Middle frontal gyrus (tissue), 1 donor: ENCODE data around the gene COPG1.
A peak's percentile ranks its signal among the peaks of the same experiment; 100 is the strongest.
"Not testable (repeated sequence)": the region's sequence is repeated elsewhere in the genome, so short reads cannot be mapped to it uniquely, and the experiment has no call there.

Experiments used
- DNase-seq: peaks from one replicate; pipeline ENCODE4 v3.0.0-alpha.2; 2015; ENCODE audit warnings: low spot score; ENCODE audit errors: extremely low spot score

The COPG1 gene, protein sequence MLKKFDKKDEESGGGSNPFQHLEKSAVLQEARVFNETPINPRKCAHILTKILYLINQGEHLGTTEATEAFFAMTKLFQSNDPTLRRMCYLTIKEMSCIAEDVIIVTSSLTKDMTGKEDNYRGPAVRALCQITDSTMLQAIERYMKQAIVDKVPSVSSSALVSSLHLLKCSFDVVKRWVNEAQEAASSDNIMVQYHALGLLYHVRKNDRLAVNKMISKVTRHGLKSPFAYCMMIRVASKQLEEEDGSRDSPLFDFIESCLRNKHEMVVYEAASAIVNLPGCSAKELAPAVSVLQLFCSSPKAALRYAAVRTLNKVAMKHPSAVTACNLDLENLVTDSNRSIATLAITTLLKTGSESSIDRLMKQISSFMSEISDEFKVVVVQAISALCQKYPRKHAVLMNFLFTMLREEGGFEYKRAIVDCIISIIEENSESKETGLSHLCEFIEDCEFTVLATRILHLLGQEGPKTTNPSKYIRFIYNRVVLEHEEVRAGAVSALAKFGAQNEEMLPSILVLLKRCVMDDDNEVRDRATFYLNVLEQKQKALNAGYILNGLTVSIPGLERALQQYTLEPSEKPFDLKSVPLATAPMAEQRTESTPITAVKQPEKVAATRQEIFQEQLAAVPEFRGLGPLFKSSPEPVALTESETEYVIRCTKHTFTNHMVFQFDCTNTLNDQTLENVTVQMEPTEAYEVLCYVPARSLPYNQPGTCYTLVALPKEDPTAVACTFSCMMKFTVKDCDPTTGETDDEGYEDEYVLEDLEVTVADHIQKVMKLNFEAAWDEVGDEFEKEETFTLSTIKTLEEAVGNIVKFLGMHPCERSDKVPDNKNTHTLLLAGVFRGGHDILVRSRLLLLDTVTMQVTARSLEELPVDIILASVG

DNA sequence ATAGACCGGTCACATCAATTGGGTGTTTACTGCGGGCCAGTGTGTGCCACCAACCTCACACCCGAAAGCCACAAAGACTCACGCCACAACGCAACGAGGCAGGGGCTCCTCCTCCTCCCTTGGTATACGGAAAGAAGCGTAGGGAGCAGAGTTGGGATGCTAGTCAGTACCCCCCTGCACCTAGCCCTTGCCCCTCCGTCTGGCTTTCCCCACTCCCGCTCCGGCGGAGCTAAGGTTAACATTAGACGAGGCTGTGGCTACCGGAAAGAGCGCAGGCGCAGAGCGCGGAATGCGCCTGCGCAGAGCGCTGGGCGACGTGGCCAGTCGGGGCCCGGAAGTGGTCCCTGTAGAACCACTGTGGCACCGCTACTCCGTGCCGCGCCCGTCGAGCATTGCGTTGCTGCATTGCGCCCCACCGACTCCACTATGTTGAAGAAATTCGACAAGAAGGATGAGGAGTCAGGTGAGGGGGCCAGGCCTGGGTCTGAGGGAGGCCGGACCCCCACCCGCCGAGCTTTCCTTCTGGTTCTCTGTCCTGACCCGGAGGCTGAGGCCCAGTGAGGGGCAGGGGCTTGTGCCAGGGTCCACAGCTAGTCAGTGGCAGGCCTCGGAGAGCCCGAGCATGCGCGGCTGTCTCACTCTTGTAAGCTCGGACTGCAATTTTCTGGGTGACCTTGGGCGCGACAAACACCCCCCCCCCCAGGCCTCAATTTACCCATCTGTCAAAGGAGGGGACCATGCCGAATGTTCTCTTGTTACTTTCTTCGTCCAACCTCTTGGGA lies at the start of gene COPG1:
TSS of gene COPG1 (plus strand) at position 323 of the 782 bp plus-strand sequence. CDS start at position 427, 104 bp downstream.
- DNase-seq = peak; percentile 85

DNA sequence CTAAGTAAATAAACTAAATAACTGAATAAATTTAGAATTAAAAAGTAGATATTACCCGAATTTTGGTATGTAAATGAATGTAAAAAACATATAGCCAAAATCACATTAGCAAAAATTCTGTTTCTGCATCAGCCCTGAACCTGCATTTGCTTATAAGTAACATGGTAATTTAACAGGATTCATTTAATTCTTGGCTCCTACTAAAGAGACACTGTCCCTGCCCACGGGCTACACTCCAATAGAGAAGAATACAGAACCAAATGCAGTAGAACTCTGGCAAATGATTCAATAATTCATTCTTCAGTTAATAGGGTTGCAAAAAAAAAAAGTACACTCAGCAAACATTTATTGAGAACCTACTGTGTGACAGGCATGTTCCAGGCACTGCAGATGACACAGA lies 44.9 kb upstream of the COPG1 start:
- no peak for DNase-seq

GRCh38 chr3:129205109-129205832 lies 44.1 kb upstream of the COPG1 start:
- no peak for DNase-seq

DNA sequence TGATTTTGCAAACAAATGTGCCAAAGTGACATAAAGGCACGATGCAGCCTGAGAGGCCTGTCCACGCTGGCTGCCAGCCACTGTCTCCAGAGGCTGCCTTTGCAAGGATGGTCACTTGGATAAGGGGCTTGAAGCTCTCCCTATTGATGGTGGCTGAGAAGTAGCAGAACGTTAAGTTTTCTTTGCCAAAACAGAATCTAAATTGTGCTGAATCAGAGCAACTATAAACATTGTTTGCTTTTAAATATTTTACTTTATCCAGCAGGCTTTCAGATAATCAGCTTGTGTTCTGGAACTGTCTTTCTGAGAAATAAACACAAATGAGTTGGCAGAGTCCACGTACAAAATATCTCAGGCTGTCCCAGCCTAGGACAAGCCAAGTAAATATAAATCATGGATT lies 41.9 kb upstream of the COPG1 start:
- no peak for DNase-seq

DNA sequence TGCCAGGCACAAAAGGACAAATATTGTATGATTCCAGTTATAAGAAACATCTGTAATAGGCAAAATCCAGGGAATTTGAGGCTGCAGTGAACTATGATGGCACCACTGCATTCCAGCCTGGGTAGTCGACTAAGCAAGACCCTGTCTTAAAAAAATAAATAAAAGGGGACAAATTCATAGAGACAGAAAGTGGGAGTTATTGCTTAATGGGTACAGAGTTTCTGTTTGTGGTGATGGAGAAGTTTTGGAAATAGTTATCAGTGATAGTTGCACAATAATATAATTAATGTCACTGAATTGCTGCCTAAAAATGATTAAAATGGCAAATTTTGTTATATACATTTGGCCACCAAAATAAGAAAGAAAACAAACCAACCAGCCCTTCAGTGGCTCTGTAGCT lies 38.1 kb upstream of the COPG1 start:
- no peak for DNase-seq

DNA sequence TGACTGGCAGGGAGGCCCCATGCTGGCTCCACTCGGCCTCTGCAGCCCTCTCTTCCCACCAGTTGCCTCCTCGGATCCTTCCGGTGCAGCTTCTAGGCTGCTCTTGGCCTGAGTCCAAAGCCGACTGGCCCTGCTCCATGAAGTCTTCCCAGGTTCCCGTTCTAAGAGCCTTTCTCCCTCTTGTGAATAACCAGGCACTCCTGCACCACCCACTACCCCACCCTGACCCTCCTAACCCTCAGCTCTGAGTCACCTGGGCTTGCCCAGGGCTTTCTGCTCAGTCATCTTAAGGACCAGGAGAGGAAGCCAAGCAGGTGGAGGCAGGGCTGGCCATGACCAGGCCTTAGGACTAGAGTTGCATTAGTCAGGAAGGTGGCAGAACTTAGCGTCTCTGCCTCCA lies 37.6 kb upstream of the COPG1 start:
- no peak for DNase-seq

- no peak for DNase-seq
Measured at GRCh38 chr3:129213238-129213637, 36.2 kb upstream of the COPG1 start.

- DNase-seq = no peak
Measured at GRCh38 chr3:129218742-129219141, 30.7 kb upstream of the COPG1 start.

DNA sequence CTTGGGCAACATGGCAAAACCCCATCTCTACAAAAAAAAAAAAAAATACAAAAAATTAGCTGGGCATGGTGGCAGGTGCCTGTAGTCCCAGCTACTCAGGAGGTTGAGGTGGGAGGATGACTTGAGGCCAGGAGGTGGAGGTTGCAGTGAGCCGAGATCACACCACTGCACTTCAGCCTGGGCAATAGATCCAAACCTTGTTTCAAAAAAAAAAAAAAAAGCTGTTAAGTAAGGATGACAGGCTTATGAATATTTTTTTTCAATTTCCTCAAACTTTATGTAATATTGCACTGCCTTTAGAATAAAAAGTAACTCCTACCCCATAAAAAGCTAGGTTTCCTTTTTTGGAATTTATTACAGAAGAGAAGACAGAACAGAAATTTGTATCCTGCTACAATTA lies 25.0 kb upstream of the COPG1 start:
- not testable (repeated sequence) for DNase-seq

DNA sequence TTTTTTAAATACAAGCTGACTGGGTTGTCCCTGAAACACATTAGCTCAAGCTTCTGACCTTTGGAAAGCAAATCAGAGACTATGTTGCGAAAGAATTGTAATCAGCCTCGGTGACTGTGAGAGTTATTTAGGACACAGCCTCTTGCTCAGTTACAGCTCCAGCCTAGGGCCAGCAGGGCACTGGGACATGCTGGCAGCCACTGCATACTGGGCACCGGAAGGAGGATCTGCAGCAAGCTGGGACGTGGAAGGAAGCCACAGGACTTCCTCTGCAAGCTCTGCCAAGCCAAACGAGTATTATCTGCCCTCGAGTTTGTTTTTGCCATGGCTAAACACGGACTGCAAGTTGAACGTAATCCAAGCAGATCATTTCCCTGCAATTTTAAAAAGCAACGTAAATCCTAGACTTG lies 24.4 kb upstream of the COPG1 start:
- no peak for DNase-seq

GRCh38 chr3:129226374-129226773 lies 23.0 kb upstream of the COPG1 start:
- DNase-seq = no peak

- no peak for DNase-seq
Measured at GRCh38 chr3:129228891-129229585, 20.4 kb upstream of the COPG1 start.

- no peak for DNase-seq
Measured at GRCh38 chr3:129230311-129231019, 18.9 kb upstream of the COPG1 start.

- no peak for DNase-seq
Measured at GRCh38 chr3:129231331-129232119, 17.9 kb upstream of the COPG1 start.

DNA sequence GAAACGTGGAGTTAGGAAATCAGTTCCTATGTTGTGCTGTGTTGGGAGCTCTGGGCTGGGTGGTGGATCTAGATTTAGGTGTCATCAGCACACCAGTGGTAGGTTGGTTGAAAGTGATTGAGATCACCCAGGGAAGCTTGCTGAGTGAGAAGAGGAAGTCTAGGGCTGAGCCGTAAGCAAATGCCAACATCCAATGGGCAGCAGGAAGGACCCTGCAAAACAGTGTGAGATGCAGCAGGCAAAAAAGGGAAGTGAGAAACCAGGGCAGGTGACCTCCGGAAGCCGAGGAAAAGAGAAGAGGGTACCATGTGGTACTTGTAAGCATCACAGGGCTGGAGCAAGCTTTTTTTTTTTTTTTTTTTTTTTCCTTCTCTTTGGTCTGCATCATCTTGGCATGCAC lies 15.9 kb upstream of the COPG1 start:
- no peak for DNase-seq

DNA sequence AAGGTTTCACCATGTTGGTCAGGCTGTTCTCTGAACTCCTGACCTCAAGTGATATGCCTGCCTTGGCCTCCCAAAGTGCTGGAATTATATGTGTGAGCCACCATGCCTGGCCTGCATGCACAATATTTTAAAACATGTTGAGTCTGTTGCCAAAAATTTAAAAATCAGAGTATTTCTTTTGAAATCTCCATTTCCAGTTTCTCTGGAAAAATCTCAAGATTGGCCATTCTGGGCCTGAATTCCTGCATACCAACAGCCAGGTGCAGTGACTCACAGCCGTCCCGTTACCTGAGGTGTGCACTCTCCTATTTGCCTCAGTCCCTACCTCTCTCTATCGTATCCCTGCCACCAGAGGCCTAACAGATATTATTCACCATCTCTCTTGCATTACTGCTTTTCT lies 15.0 kb upstream of the COPG1 start:
- DNase-seq = no peak

GRCh38 chr3:129235344-129235917 lies 14.0 kb upstream of the COPG1 start:
- DNase-seq = no peak

GRCh38 chr3:129238945-129239705 lies 10.3 kb upstream of the COPG1 start:
- no peak for DNase-seq
